ENCODE measurements around the gene WFDC10B. TPM values are rescaled to one million over a fixed set of nuclear protein-coding genes. Genes with fewer than 3 reads are reported as not detected.

WFDC10B gene
- total and polyA plus RNA-seq, 9 of the 15 experiments (the other 6 are each of a cell fraction or from before 2014, with no cell fraction given): not detected

- ChIA-PET POLR2A (interaction anchor here (0.7 to 1.4 kb wide), 2 partner anchors 10 to 31 kb away, joined by 3 read pairs; no protein-coding TSS in a partner anchor), CTCF (ENCODE audit: low intra/inter-chr PET ratio) (no interaction called here)
- WGBS (ENCODE audit: insufficient coverage, low coverage, missing lambda C conversion rate): 0% methylated on average over 4 of the region's 4 CpGs
- Histone ChIP-seq H3K79me2 (ENCODE audit: control insufficient read depth, insufficient read depth, low read length) (no peaks in the 10 kb centered on the region), H2AFZ (ENCODE audit: low read depth, low read length) (no peak within 1 kb of the TSS), H3K27me3 (ENCODE audit: control insufficient read depth in 2 of 2, insufficient read depth in 2 of 2, low read length in 2 of 2) (peaks cover 0 to 2% of the 10 kb centered on the region in 2 experiments; a peak in 1 of 5 replicates), H3K9me1 (ENCODE audit: control insufficient read depth, insufficient read depth, low read length) (no peaks in the 10 kb centered on the region), H3K4me1 (replicated peaks in 1 of 2; ENCODE audit: control insufficient read depth in 2 of 2, insufficient read depth in 2 of 2, low read length in 2 of 2) (no peaks in the 10 kb centered on the region), H3K9ac (ENCODE audit: insufficient read depth in 1 of 2, low read depth in 2 of 2, low read length in 2 of 2) (no peak within 1 kb of the TSS), H3K4me2 (ENCODE audit: insufficient read depth, low read length) (no peak within 1 kb of the TSS), H3K36me3 (ENCODE audit: control insufficient read depth, insufficient read depth, low read length) (no peaks in the 10 kb centered on the region), H3K4me3 (no peak within 1 kb of the TSS), H3K27ac (ENCODE audit: extremely low read depth, low read depth, low read length) (no peak within 1 kb of the TSS), H3K9me3 (replicated peaks; ENCODE audit: control insufficient read depth, insufficient read depth, low read depth, low read length) (no peaks in the 10 kb centered on the region), H4K20me1 (replicated peaks; ENCODE audit: control insufficient read depth, insufficient read depth, low read length) (no peaks in the 10 kb centered on the region)
- BruUV-seq (replicated peaks): no TSS peak
- TF ChIP-seq, protein P1, sequence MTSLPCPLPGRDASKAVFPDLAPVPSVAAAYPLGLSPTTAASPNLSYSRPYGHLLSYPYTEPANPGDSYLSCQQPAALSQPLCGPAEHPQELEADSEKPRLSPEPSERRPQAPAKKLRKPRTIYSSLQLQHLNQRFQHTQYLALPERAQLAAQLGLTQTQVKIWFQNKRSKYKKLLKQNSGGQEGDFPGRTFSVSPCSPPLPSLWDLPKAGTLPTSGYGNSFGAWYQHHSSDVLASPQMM (CRISPR knock-in tag; IDR thresholded peaks at IDR 0.05): no peak
- TF ChIP-seq PTBP1 (IDR thresholded peaks at IDR 0.05; ENCODE audit: low read depth, low read length) (no peak), FOXP4 (CRISPR knock-in tag; IDR thresholded peaks at IDR 0.05; ENCODE audit: borderline replicate concordance) (no peak), ZBTB8A (IDR thresholded peaks at IDR 0.05; ENCODE audit: partially characterized antibody) (no peak), NCOR1 (IDR thresholded peaks at IDR 0.05) (no peak), SMAD3 (CRISPR knock-in tag; conservative IDR thresholded peaks at IDR 0.05) (no peak)
- in situ Hi-C loops (cut with MboI): no loop called here
- ATAC-seq (no peak), FAIRE-seq (no peak), DNase-seq (ENCODE audit: extremely low read depth in 1 of 4, low spot score in 3 of 4) (no peak)
- intact Hi-C loops (cut with micrococcal nuclease): no loop called here
Measured at GRCh38 chr20:45701873-45702272, 2.9 kb downstream of the WFDC10B start, which contains the start of gene WFDC13. TSS of gene WFDC13 (plus strand) at chr20:45702038. CDS start at chr20:45702124, 86 bp downstream.

Data from K562 (cell line).